Measurements from ENCODE around the gene CT47C1.

CT47C1 gene

GRCh38 chrX:119075270-119076025 is 2.7 kb downstream of the CT47C1 start:
- no peak for DNase-seq

GRCh38 chrX:119082278-119082677 is 9.5 kb downstream of the CT47C1 start:
- DNase-seq = no peak

- DNase-seq = peak; percentile 27 to 63
Observed at GRCh38 chrX:119084766-119085165, 12.0 kb downstream of the CT47C1 start.

DNA sequence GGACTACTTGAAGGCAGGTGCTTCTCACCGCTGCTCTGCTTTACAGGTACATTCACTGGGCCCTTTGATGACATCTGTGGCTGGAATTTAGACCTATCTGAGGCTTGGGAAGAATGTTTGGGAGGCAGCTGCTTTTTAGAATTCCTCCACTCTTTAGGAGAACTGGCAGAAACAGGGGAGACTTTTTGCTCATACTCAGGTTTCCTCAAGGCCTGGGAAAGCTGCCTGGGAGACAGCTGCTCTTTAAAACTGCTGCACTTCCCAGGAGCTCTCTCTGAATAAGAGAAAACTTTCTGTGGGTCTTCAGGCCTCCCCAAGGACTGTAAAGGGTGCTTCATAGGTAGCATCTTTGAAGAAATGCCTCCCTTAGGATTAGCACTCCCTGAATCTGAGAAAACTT is 14.3 kb downstream of the CT47C1 start:
- no peak for DNase-seq

GRCh38 chrX:119089619-119090018 is 16.8 kb downstream of the CT47C1 start:
- peak; percentile 24 to 52 for DNase-seq

GRCh38 chrX:119090627-119091026 is 17.8 kb downstream of the CT47C1 start:
- DNase-seq = no peak

DNA sequence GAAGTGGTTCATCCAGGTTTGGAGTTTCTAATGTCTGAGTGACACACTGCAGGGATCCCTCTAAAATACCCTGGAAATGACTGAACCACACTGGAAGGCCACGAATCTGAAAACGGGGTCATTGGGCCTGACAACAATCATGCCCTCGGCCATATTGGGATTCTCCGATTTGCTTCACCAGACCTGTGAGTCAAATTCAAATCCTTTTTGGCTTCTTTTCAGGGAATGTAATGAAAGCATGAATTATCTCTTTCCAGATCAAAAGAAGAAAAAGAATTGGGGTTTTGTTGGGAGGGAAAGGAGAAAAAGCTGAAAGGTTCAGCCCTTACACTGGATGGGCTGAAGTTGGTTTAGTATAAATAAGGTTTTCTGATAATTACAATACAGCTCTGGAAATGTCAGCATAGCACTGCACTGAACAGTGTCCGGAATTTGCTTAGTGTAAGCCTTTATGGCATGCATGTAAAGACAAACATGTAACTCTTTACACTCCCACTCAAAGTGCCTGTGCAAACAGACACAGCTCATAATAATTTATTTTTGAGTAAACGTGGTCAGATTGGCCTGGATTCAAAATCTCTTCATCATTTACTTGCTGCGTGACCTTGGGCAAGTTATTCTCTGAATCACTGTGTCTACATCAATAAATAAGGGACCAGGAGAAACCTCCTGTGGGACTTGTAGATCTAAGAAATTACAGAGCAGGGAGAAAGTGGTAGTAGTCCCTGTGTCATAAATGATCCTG is 21.4 kb downstream of the CT47C1 start:
- no peak for DNase-seq

- no peak for DNase-seq
Observed at GRCh38 chrX:119094819-119095218, 22.0 kb downstream of the CT47C1 start.

DNA sequence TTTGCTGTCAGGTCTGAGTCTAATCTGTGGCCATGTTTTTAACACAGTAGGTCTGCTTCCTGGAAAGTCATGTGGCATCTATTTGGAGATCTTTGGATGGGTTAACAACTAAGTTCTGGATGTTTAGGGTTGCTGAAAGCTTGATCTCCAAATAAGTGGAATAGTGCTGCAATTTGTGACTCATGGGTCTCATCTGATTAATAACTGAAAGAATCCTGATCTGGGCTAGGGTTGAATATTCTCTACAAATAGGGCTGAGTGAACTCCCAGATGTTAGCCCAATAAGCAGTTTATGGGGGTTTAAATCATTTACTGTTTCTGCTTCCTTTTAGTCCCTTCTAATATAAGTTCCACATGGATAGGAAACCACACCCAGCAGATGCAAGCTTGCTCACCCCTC is 23.1 kb downstream of the CT47C1 start:
- DNase-seq = peak in 1 of 2 donors; percentile 24

- DNase-seq = no peak
Observed at GRCh38 chrX:119101168-119101567, 28.4 kb downstream of the CT47C1 start.

- DNase-seq = no peak
Observed at GRCh38 chrX:119105826-119106225, 33.0 kb downstream of the CT47C1 start.

GRCh38 chrX:119107206-119107605 is 34.4 kb downstream of the CT47C1 start:
- DNase-seq = peak; percentile 35 to 53

DNA sequence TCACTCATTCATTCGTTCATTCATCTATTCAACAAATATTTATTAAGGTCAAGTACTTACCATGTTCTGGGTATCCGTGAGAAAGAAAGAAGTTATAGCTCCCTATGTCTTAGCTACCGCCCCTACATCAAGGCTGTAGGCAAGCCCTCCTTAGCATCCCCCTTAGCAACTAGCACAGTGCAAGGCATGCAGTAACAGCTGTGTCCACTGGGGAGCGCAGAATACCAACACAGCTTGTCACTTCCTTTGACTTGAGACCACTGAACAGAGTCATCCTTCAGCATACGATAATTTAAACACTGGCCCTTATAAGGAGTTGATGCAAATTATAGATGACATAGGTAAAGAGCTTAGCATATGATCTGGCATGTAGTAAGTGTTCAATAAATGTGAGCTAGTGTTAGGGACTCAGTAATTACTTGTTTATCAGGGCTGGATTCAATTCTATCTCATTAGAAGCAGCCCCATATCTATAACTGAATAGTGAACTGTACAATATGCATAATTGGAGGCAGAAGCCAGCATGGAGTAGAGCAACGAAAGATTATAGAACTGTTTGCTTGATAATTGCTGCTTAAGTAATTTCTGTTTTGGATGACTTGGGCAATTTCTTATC is 46.1 kb downstream of the CT47C1 start:
- DNase-seq = peak; percentile 44 to 51

DNA sequence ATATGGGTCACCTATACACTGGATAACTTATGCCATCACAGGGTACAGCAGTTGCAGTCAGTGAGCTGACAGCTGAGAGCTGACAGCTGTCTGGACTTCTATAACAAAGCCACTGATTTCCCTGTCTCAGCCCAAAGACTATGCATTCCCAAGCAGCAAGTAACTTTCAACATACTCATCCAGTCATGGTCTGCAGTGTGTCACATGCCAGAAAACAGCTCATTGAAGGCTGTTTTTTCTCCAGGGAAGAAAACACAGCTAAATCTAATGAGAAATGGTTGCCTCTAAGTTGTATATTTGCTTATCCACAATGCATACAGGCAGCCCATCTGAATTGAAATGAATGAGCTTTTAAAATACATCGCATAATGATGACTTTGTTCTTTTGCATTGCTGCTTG is 48.5 kb downstream of the CT47C1 start:
- DNase-seq = peak; percentile 41 to 65

All from inflammatory macrophage (primary cell).